Caco-2 (cell line): ENCODE data around the gene AGPS. TPM values are rescaled to one million over a fixed set of nuclear protein-coding genes. Genes with fewer than 3 reads are reported as not detected.

Experiments
- BruUV-seq: library from RNA; stranded (reverse); fragments of 400-500 nt; replicated peaks from 2 replicates; lab custom pipeline; 2021; lab: Mats Ljungman, UMichigan
- CTCF ChIA-PET: fragments of 300-600 bp; sonication (Branson Sonifier 250); formaldehyde crosslinking; loops from one replicate; lab custom pipeline; 2022; ENCODE audit warnings: antibody characterized with exemption; lab: Charles Lee
- POLR2A ChIA-PET: fragments of 300-600 bp; sonication (Branson Sonifier 250); formaldehyde crosslinking; loops from one replicate; lab custom pipeline; 2022; ENCODE audit warnings: antibody characterized with exemption; lab: Charles Lee
- DNase-seq, 2 experiments: peaks; one replicate each; pipeline versions ENCODE4 v3.0.0 to v3.0.0-alpha.2; 2020 to 2022
- H3K27me3 ChIP-seq: replicated peaks from 2 replicates; pipeline ENCODE4 v1.6.0; 2011; ENCODE audit warnings: low read length; ENCODE audit not compliant: control insufficient read depth, insufficient read depth
- H3K36me3 ChIP-seq: 2 replicates; pipeline ENCODE4 v1.5.1; 2011; ENCODE audit warnings: low read length; ENCODE audit not compliant: control insufficient read depth, insufficient read depth
- H3K4me1 ChIP-seq: fragments of 250-450 bp; sonication (Bioruptor Pico); 2 replicates; pipeline ENCODE4 v1.5.1; 2020; ENCODE audit warnings: mild to moderate bottlenecking
- H3K4me3 ChIP-seq: 2 replicates; pipeline ENCODE4 v1.5.1; 2011; ENCODE audit warnings: low read depth, mild to moderate bottlenecking, control low read depth, low read length
- H3K9me3 ChIP-seq: fragments of 250-450 bp; sonication (Bioruptor Pico); 2 replicates; pipeline ENCODE4 v1.5.1; 2020; ENCODE audit warnings: mild to moderate bottlenecking, moderate library complexity
- H3K27ac Mint-ChIP-seq: one replicate; pipeline ENCODE4 v1.8.0; 2022; ENCODE audit warnings: mixed read lengths; ENCODE audit not compliant: unreplicated experiment
- H3K27me3 Mint-ChIP-seq: one replicate; pipeline ENCODE4 v1.8.0; 2022; ENCODE audit warnings: mixed read lengths; ENCODE audit not compliant: insufficient read depth, unreplicated experiment
- H3K36me3 Mint-ChIP-seq: one replicate; pipeline ENCODE4 v1.8.0; 2022; ENCODE audit warnings: mild to moderate bottlenecking, mixed read lengths; ENCODE audit not compliant: insufficient read depth, unreplicated experiment
- H3K4me1 Mint-ChIP-seq: one replicate; pipeline ENCODE4 v1.8.0; 2022; ENCODE audit warnings: low read depth, mixed read lengths; ENCODE audit not compliant: unreplicated experiment
- H3K4me3 Mint-ChIP-seq: one replicate; pipeline ENCODE4 v1.8.0; 2022; ENCODE audit warnings: mild to moderate bottlenecking, moderate library complexity, mixed read lengths; ENCODE audit not compliant: unreplicated experiment
- H3K9me3 Mint-ChIP-seq: one replicate; pipeline ENCODE4 v1.8.0; 2022; ENCODE audit warnings: mixed read lengths; ENCODE audit not compliant: unreplicated experiment
- intact Hi-C: fragments of 100-400 bp; cut with micrococcal nuclease; formaldehyde crosslinking; loops from one replicate; pipeline ENCODE4 v1.10.0; 2022; ENCODE audit not compliant: unreplicated experiment
- total RNA-seq: library from RNA; stranded (reverse); gene quantifications from 2 replicates; pipeline ENCODE4 v1.2.3, GENCODE V29; 2022
- TF ChIP-seq, protein P1 (sequence below), 2 experiments: fragments of 200-600 bp in 1 of 2; IDR thresholded peaks; 1 replicate in 1 of 2; 2 replicates in 1 of 2; pipeline versions ENCODE4 v1.5.1 to v1.8.0; 2011 to 2022; ENCODE audit warnings: antibody characterized with exemption in 1 of 2, control low read depth in 1 of 2, inconsistent platforms in 1 of 2, low read depth in 1 of 2, low read length in 1 of 2, mild to moderate bottlenecking in 1 of 2, moderate library complexity in 1 of 2; ENCODE audit not compliant: insufficient read depth in 1 of 2, severe bottlenecking in 1 of 2, unreplicated experiment in 1 of 2

Gene AGPS
- total RNA-seq, 1 experiment from 2014 or later, result 105 TPM

DNA sequence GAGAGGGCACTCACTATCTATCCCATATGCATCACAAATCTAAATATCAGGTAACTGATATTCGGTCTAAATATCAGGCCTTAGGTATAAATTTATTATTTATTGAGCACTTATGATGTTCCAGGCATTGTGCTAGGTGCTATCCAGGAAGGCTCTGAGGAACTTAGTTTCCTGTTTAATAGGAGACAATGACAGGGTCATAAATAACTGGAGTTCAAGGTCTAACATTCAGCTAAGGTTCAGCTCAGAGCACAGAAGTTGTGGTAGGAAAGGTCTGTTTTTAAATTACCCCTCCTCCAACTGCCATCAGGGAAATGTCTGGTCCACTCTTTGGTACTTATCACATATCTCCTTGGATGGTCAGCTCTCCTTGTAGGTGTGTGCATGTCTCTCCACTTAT is 193.6 kb downstream of the AGPS start:
- no peaks in the 10 kb centered on the region for H3K36me3 Mint-ChIP-seq
- DNase-seq, result no peak
- no peak overlapping the region for H3K4me3 Mint-ChIP-seq
- ChIA-PET CTCF (interaction anchor here (1.4 kb wide), 1 partner anchor 18 kb away, joined by 4 read pairs; no protein-coding TSS in a partner anchor), POLR2A (no interaction called here)
- intact Hi-C loops, result loop anchor here (2.0 kb wide), 1 partner anchor 15 kb away; no protein-coding TSS in a partner anchor
- Histone ChIP-seq H3K27me3 (no peaks in the 10 kb centered on the region), H3K36me3 (no peaks in the 10 kb centered on the region), H3K9me3 (no peaks in the 10 kb centered on the region), H3K4me1 (no peaks in the 10 kb centered on the region), H3K4me3 (no peak overlapping the region)
- H3K9me3 Mint-ChIP-seq, result no peaks in the 10 kb centered on the region
- H3K27me3 Mint-ChIP-seq, result no peaks in the 10 kb centered on the region
- no peaks in the 10 kb centered on the region for H3K4me1 Mint-ChIP-seq
- no peak overlapping the region for H3K27ac Mint-ChIP-seq
- TF ChIP-seq, protein P1, sequence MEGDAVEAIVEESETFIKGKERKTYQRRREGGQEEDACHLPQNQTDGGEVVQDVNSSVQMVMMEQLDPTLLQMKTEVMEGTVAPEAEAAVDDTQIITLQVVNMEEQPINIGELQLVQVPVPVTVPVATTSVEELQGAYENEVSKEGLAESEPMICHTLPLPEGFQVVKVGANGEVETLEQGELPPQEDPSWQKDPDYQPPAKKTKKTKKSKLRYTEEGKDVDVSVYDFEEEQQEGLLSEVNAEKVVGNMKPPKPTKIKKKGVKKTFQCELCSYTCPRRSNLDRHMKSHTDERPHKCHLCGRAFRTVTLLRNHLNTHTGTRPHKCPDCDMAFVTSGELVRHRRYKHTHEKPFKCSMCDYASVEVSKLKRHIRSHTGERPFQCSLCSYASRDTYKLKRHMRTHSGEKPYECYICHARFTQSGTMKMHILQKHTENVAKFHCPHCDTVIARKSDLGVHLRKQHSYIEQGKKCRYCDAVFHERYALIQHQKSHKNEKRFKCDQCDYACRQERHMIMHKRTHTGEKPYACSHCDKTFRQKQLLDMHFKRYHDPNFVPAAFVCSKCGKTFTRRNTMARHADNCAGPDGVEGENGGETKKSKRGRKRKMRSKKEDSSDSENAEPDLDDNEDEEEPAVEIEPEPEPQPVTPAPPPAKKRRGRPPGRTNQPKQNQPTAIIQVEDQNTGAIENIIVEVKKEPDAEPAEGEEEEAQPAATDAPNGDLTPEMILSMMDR (IDR thresholded peaks at IDR 0.05; ENCODE audit: insufficient read depth in 1 of 2, low read depth in 1 of 2, low read length in 1 of 2, severe bottlenecking in 1 of 2, unreplicated experiment in 1 of 2), result no peak
- no TSS peak for BruUV-seq

DNA sequence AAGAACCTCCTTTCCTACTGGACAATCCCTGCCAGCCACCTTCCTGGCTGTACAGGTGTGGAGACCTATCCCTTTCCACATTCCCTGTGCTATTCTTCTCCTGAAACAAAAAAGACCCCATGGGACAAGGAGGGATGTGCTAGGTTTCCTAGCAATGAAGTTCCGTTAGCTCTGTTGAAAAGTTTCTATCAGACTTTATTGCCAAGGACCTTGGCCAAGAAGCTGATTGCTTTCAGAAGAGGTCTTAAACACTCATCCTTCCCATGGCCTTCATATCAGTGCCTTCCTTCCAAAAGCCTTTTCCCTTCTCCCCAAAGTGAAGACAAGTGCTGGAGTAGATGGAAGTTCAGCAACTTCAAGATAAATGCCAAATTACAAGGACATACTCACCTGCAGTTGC is 194.8 kb downstream of the AGPS start:
- TF ChIP-seq, protein P1 (IDR thresholded peaks at IDR 0.05; ENCODE audit: insufficient read depth in 1 of 2, low read depth in 1 of 2, low read length in 1 of 2, severe bottlenecking in 1 of 2, unreplicated experiment in 1 of 2), result no peak
- CTCF ChIA-PET, result no interaction called here

DNA sequence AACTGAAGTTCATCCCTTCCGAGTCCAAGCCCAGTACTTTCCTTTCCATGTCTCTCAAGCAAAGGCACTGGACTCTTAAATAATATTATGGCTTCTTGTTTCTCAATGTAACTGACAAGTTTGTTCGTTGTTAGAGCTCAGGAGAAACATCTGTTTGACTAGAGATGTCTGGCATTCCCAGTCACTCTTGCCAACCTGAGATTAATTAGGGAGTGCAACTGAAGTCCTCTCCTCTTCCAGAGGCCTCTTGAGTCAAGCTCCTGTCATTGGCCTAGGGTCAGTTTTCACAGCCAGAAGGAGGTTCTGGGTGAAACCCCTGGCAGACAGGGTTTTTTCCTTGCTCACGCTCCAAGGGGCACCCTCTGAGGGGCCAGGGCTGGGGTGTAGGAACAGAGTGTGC is 196.1 kb downstream of the AGPS start:
- no peak overlapping the region for H3K4me3 Mint-ChIP-seq
- BruUV-seq, result no TSS peak
- H3K4me1 Mint-ChIP-seq, result peaks cover 5% of the 10 kb centered on the region
- no peaks in the 10 kb centered on the region for H3K9me3 Mint-ChIP-seq
- TF ChIP-seq, protein P1 (IDR thresholded peaks at IDR 0.05; ENCODE audit: insufficient read depth in 1 of 2, low read depth in 1 of 2, low read length in 1 of 2, severe bottlenecking in 1 of 2, unreplicated experiment in 1 of 2), result no peak
- no peaks in the 10 kb centered on the region for H3K27me3 ChIP-seq
- no peak overlapping the region for H3K4me3 ChIP-seq
- no peaks in the 10 kb centered on the region for H3K36me3 Mint-ChIP-seq
- CTCF ChIA-PET, result interaction anchor here (0.6 kb wide), 1 partner anchor 26 kb away, joined by 3 read pairs; no protein-coding TSS in a partner anchor
- H3K4me1 ChIP-seq, result peaks cover 4% of the 10 kb centered on the region; the same call in 1 of the 2 replicates
- no peaks in the 10 kb centered on the region for H3K36me3 ChIP-seq
- H3K27ac Mint-ChIP-seq, result no peak overlapping the region
- no peaks in the 10 kb centered on the region for H3K9me3 ChIP-seq
- DNase-seq, result no peak
- intact Hi-C loops, result no loop called here
- H3K27me3 Mint-ChIP-seq, result no peaks in the 10 kb centered on the region
- POLR2A ChIA-PET, result no interaction called here

More for the DNA sequence above, 194.8 kb downstream of the AGPS start:
- no peaks in the 10 kb centered on the region for H3K36me3 ChIP-seq
- no TSS peak for BruUV-seq
- no peaks in the 10 kb centered on the region for H3K9me3 ChIP-seq
- Mint-ChIP-seq H3K27ac (no peak overlapping the region), H3K4me1 (no peaks in the 10 kb centered on the region), H3K9me3 (no peaks in the 10 kb centered on the region), H3K36me3 (no peaks in the 10 kb centered on the region), H3K27me3 (no peaks in the 10 kb centered on the region), H3K4me3 (no peak overlapping the region)
- POLR2A ChIA-PET, result no interaction called here
- H3K27me3 ChIP-seq, result no peaks in the 10 kb centered on the region
- no peak overlapping the region for H3K4me3 ChIP-seq
- H3K4me1 ChIP-seq, result no peaks in the 10 kb centered on the region
- intact Hi-C loops, result loop anchor here (2.0 kb wide), 1 partner anchor 13 kb away; no protein-coding TSS in a partner anchor
- DNase-seq, result no peak
